H9 (cell line): Measurements from ENCODE around the gene ZNF618. TPM values are rescaled to one million over a fixed set of nuclear protein-coding genes. Genes with fewer than 3 reads are reported as not detected.
A peak's percentile ranks its signal among the peaks of the same experiment; 100 is the strongest.

Experiments
- DNase-seq: peaks from one replicate; pipeline ENCODE4 v3.0.0-alpha.2; 2017
- H2AFZ ChIP-seq: one replicate; pipeline ENCODE4 v1.6.1; 2013; ENCODE audit warnings: mild to moderate bottlenecking, low read length, control low read depth, moderate library complexity
- H2AK5ac ChIP-seq: 2 replicates; pipeline ENCODE4 v1.6.1; 2013; ENCODE audit warnings: low read length, control low read depth, mixed read lengths; ENCODE audit not compliant: insufficient read length
- H2BK120ac ChIP-seq: one replicate; pipeline ENCODE4 v1.6.1; 2013; ENCODE audit warnings: low read depth, mild to moderate bottlenecking, low read length, control low read depth, inconsistent platforms; ENCODE audit not compliant: poor library complexity, severe bottlenecking
- H2BK12ac ChIP-seq: 2 replicates; pipeline ENCODE4 v1.6.1; 2013; ENCODE audit warnings: low read length, control low read depth, mixed read lengths, low read depth; ENCODE audit not compliant: insufficient read length
- H2BK15ac ChIP-seq: 2 replicates; pipeline ENCODE4 v1.6.1; 2013; ENCODE audit warnings: low read depth, low read length, control low read depth
- H2BK20ac ChIP-seq: one replicate; pipeline ENCODE4 v1.6.1; 2013; ENCODE audit warnings: low read depth, mild to moderate bottlenecking, low read length, control low read depth, inconsistent platforms; ENCODE audit not compliant: poor library complexity, severe bottlenecking
- H2BK5ac ChIP-seq: 2 replicates; pipeline ENCODE4 v1.6.1; 2013; ENCODE audit warnings: low read length, control low read depth, mixed read lengths; ENCODE audit not compliant: insufficient read length
- H3K14ac ChIP-seq: 2 replicates; pipeline ENCODE4 v1.6.1; 2013; ENCODE audit warnings: low read length, control low read depth; ENCODE audit not compliant: insufficient read depth
- H3K18ac ChIP-seq: 2 replicates; pipeline ENCODE4 v1.6.1; 2013; ENCODE audit warnings: low read depth, mild to moderate bottlenecking, mixed read lengths, low read length, control low read depth; ENCODE audit not compliant: insufficient read length
- H3K23ac ChIP-seq: 2 replicates; pipeline ENCODE4 v1.6.1; 2013; ENCODE audit warnings: low read length, control low read depth, mixed read lengths, low read depth; ENCODE audit not compliant: insufficient read length
- H3K23me2 ChIP-seq: 2 replicates; pipeline ENCODE4 v1.6.1; 2013; ENCODE audit warnings: low read depth, mild to moderate bottlenecking, mixed read lengths, low read length, control low read depth; ENCODE audit not compliant: insufficient read length, poor library complexity, severe bottlenecking
- H3K27ac ChIP-seq: 2 replicates; pipeline ENCODE4 v1.5.1; 2013; ENCODE audit warnings: low read length, control low read depth, mixed read lengths, low read depth; ENCODE audit not compliant: insufficient read length
- H3K27me3 ChIP-seq: 2 replicates; pipeline ENCODE4 v1.6.1; 2013; ENCODE audit warnings: low read length, control low read depth, inconsistent platforms; ENCODE audit not compliant: insufficient read depth
- H3K4ac ChIP-seq: 2 replicates; pipeline ENCODE4 v1.6.1; 2013; ENCODE audit warnings: low read depth, mild to moderate bottlenecking, control low read depth, inconsistent platforms, low read length, moderate library complexity
- H3K4me1 ChIP-seq: 2 replicates; pipeline ENCODE4 v1.6.1; 2013; ENCODE audit warnings: low read length, control low read depth, inconsistent platforms; ENCODE audit not compliant: insufficient read depth
- H3K4me2 ChIP-seq: 2 replicates; pipeline ENCODE4 v1.6.1; 2013; ENCODE audit warnings: low read length, control low read depth, mixed read lengths; ENCODE audit not compliant: insufficient read length, insufficient read depth
- H3K56ac ChIP-seq: 2 replicates; pipeline ENCODE4 v1.6.1; 2013; ENCODE audit warnings: low read depth, mild to moderate bottlenecking, mixed read lengths, low read length, control low read depth; ENCODE audit not compliant: insufficient read length
- H3K79me1 ChIP-seq: 2 replicates; pipeline ENCODE4 v1.6.1; 2013; ENCODE audit warnings: low read depth, mild to moderate bottlenecking, moderate library complexity, low read length, control low read depth, inconsistent platforms; ENCODE audit not compliant: insufficient read depth, poor library complexity, severe bottlenecking
- H3K79me2 ChIP-seq: 2 replicates; pipeline ENCODE4 v1.6.1; 2013; ENCODE audit warnings: low read length, control low read depth, inconsistent platforms; ENCODE audit not compliant: insufficient read depth
- H3K9ac ChIP-seq: 2 replicates; pipeline ENCODE4 v1.6.1; 2013; ENCODE audit warnings: low read length, control low read depth, mixed read lengths; ENCODE audit not compliant: insufficient read length; ENCODE audit errors: extremely low read depth
- H3K9me3 ChIP-seq: one replicate; pipeline ENCODE4 v1.6.1; 2013; ENCODE audit warnings: low read depth, low read length, inconsistent platforms; ENCODE audit not compliant: control insufficient read depth
- H3T11ph ChIP-seq: one replicate; pipeline ENCODE4 v1.6.1; 2013; ENCODE audit warnings: mild to moderate bottlenecking, low read length, control low read depth, inconsistent platforms
- H4K20me1 ChIP-seq: one replicate; pipeline ENCODE4 v1.6.1; 2013; ENCODE audit not compliant: control insufficient read depth, insufficient read length, insufficient read depth
- H4K5ac ChIP-seq: 2 replicates; pipeline ENCODE4 v1.6.1; 2013; ENCODE audit warnings: low read depth, mild to moderate bottlenecking, mixed read lengths, low read length, control low read depth; ENCODE audit not compliant: insufficient read length
- H4K8ac ChIP-seq: replicated peaks from 2 replicates; pipeline ENCODE4 v1.6.1; 2013; ENCODE audit warnings: low read length, control low read depth, mixed read lengths, low read depth; ENCODE audit not compliant: insufficient read length
- H4K91ac ChIP-seq: 2 replicates; pipeline ENCODE4 v1.6.1; 2013; ENCODE audit warnings: low read depth, mild to moderate bottlenecking, moderate library complexity, mixed read lengths, low read length, control low read depth; ENCODE audit not compliant: insufficient read length
- H3K27ac Mint-ChIP-seq, 3 experiments: 2 replicates in 2 of 3; 3 replicates in 1 of 3; pipeline ENCODE4 v1.8.0; 2020 to 2021; ENCODE audit warnings: mixed read lengths in 3 of 3, mild to moderate bottlenecking in 1 of 3, moderate library complexity in 1 of 3
- H3K27me3 Mint-ChIP-seq: 2 replicates; pipeline ENCODE4 v1.8.0; 2021; ENCODE audit warnings: low read depth, mild to moderate bottlenecking, moderate library complexity, mixed read lengths
- H3K36me3 Mint-ChIP-seq, 3 experiments: 2 replicates in 2 of 3; 3 replicates in 1 of 3; pipeline ENCODE4 v1.8.0; 2020 to 2021; ENCODE audit warnings: low read depth in 3 of 3, mixed read lengths in 3 of 3; ENCODE audit not compliant: insufficient read depth in 1 of 3
- H3K4me1 Mint-ChIP-seq, 2 experiments: 2 replicates each; pipeline ENCODE4 v1.8.0; 2020; ENCODE audit warnings: mixed read lengths in 2 of 2
- H3K4me3 Mint-ChIP-seq, 2 experiments: 2 replicates in 1 of 2; 3 replicates in 1 of 2; pipeline ENCODE4 v1.8.0; 2020 to 2021; ENCODE audit warnings: mild to moderate bottlenecking in 2 of 2, mixed read lengths in 2 of 2, moderate library complexity in 1 of 2
- H3K9me3 Mint-ChIP-seq, 2 experiments: 2 replicates in 1 of 2; 3 replicates in 1 of 2; pipeline ENCODE4 v1.8.0; 2020; ENCODE audit warnings: mild to moderate bottlenecking in 2 of 2, mixed read lengths in 2 of 2, moderate library complexity in 1 of 2
- WGBS: extraction: QIAGEN DNeasy Blood & Tissue Kit; methylation state at CpG from one replicate; pipeline ENCODE4 v1.1.7; 2013; ENCODE audit warnings: missing lambda C conversion rate, low lambda C conversion rate, mixed read lengths; ENCODE audit not compliant: insufficient read length; ENCODE audit errors: extremely low coverage; 5-methylcytosine and 5-hydroxymethylcytosine counted together
- total RNA-seq: library from RNA; stranded (reverse); gene quantifications from 2 replicates; pipeline ENCODE4 v1.2.1, GENCODE V29; 2021
- TF ChIP-seq, protein P1 (sequence below): fragments of 200-600 bp; sonication (generic); conservative IDR thresholded peaks from 3 replicates; pipeline ENCODE4 v1.8.0; 2021; ENCODE audit warnings: antibody characterized with exemption, mild to moderate bottlenecking

ZNF618 gene
- total RNA-seq, 1 experiment from 2014 or later, result 13.6 TPM

GRCh38 chr9:114058688-114059046, 182.6 kb downstream of the ZNF618 start:
- H3K27ac Mint-ChIP-seq, result peak overlapping the region in 1 of 3 experiments; percentile 40; a peak in 1 of 7 replicates
- Histone ChIP-seq H2BK5ac (no peak overlapping the region), H3K18ac (no peak overlapping the region), H4K91ac (no peak overlapping the region), H3K4me2 (no peak overlapping the region), H4K8ac (no peak overlapping the region), H3K9ac (no peak overlapping the region), H3K4ac (no peak overlapping the region), H3K4me1 (no peaks in the 10 kb centered on the region), H4K5ac (no peak overlapping the region), H2BK120ac (no peak overlapping the region), H2BK15ac (no peak overlapping the region), H3T11ph (no peak overlapping the region), H3K79me1 (no peaks in the 10 kb centered on the region), H3K23ac (no peak overlapping the region), H2AK5ac (no peak overlapping the region), H3K79me2 (no peaks in the 10 kb centered on the region), H3K56ac (no peak overlapping the region), H3K9me3 (no peaks in the 10 kb centered on the region), H3K27ac (no peak overlapping the region), H3K23me2 (no peaks in the 10 kb centered on the region), H2BK12ac (no peak overlapping the region), H4K20me1 (no peaks in the 10 kb centered on the region), H3K14ac (no peak overlapping the region), H2AFZ (no peak overlapping the region), H2BK20ac (no peak overlapping the region), H3K27me3 (no peaks in the 10 kb centered on the region)
- no CpG with 5 or more reads among the region's 4 CpGs for WGBS
- no peak overlapping the region for H3K4me3 Mint-ChIP-seq
- peaks cover 0 to 17% (median 3%) of the 10 kb centered on the region in 3 experiments; a peak in 4 of 7 replicates for H3K36me3 Mint-ChIP-seq
- H3K4me1 Mint-ChIP-seq, result peaks cover 2 to 11% of the 10 kb centered on the region in 2 experiments
- H3K27me3 Mint-ChIP-seq, result peaks cover 7% of the 10 kb centered on the region; the same call in 1 of the 2 replicates
- TF ChIP-seq, protein P1, sequence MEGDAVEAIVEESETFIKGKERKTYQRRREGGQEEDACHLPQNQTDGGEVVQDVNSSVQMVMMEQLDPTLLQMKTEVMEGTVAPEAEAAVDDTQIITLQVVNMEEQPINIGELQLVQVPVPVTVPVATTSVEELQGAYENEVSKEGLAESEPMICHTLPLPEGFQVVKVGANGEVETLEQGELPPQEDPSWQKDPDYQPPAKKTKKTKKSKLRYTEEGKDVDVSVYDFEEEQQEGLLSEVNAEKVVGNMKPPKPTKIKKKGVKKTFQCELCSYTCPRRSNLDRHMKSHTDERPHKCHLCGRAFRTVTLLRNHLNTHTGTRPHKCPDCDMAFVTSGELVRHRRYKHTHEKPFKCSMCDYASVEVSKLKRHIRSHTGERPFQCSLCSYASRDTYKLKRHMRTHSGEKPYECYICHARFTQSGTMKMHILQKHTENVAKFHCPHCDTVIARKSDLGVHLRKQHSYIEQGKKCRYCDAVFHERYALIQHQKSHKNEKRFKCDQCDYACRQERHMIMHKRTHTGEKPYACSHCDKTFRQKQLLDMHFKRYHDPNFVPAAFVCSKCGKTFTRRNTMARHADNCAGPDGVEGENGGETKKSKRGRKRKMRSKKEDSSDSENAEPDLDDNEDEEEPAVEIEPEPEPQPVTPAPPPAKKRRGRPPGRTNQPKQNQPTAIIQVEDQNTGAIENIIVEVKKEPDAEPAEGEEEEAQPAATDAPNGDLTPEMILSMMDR, result no peak
- DNase-seq, result peak; percentile 19
- H3K9me3 Mint-ChIP-seq, result no peaks in the 10 kb centered on the region; a peak in 1 of 5 replicates
